ENCODE results near the gene SERPINB6.
"Not testable (repeated sequence)": the region's sequence is repeated elsewhere in the genome, so short reads cannot be mapped to it uniquely, and the experiment has no call there.

The SERPINB6 gene

GRCh38 chr6:2971420-2972218 lies at the start of gene SERPINB6:
SERPINB6 (minus strand) TSS chr6:2971567; CDS start chr6:2959332, 12,235 bp downstream.
- peak; percentile 18 for DNase-seq (ENCODE audit: low read depth)

GRCh38 chr6:3019749-3020320 lies 48.5 kb upstream of the SERPINB6 start:
- DNase-seq (ENCODE audit: low read depth): no peak

- no peak for DNase-seq (ENCODE audit: low read depth)
These were observed 47.7 kb upstream of the SERPINB6 start for GRCh38 chr6:3019065-3019464.

GRCh38 chr6:3017304-3017703 lies 45.9 kb upstream of the SERPINB6 start:
- no peak for DNase-seq (ENCODE audit: low read depth)

GRCh38 chr6:3016473-3017280 lies 45.3 kb upstream of the SERPINB6 start:
- DNase-seq (ENCODE audit: low read depth): no peak

- no peak for DNase-seq (ENCODE audit: low read depth)
These were observed 43.8 kb upstream of the SERPINB6 start for GRCh38 chr6:3015144-3015543.

GRCh38 chr6:3014675-3015066 lies 43.3 kb upstream of the SERPINB6 start:
- DNase-seq (ENCODE audit: low read depth): no peak

GRCh38 chr6:3013901-3014674 lies 42.7 kb upstream of the SERPINB6 start:
- no peak for DNase-seq (ENCODE audit: low read depth)

- DNase-seq (ENCODE audit: low read depth): no peak
These were observed 42.1 kb upstream of the SERPINB6 start for GRCh38 chr6:3013486-3013885.

- DNase-seq (ENCODE audit: low read depth): no peak
These were observed 40.2 kb upstream of the SERPINB6 start for GRCh38 chr6:3011592-3011991.

GRCh38 chr6:3011158-3011557 lies 39.8 kb upstream of the SERPINB6 start:
- DNase-seq (ENCODE audit: low read depth): no peak

GRCh38 chr6:3009930-3010329 lies 38.6 kb upstream of the SERPINB6 start:
- DNase-seq (ENCODE audit: low read depth): no peak

GRCh38 chr6:3008712-3009265 lies 37.4 kb upstream of the SERPINB6 start:
- DNase-seq (ENCODE audit: low read depth): not testable (repeated sequence)

GRCh38 chr6:3007571-3007970 lies 36.2 kb upstream of the SERPINB6 start:
- DNase-seq (ENCODE audit: low read depth): no peak

GRCh38 chr6:3006476-3006875 lies 35.1 kb upstream of the SERPINB6 start:
- no peak for DNase-seq (ENCODE audit: low read depth)

- DNase-seq (ENCODE audit: low read depth): no peak
These were observed 34.5 kb upstream of the SERPINB6 start for GRCh38 chr6:3005874-3006273.

- DNase-seq (ENCODE audit: low read depth): no peak
These were observed 33.7 kb upstream of the SERPINB6 start for GRCh38 chr6:3005077-3005476.

GRCh38 chr6:3003226-3003625 lies 31.9 kb upstream of the SERPINB6 start:
- not testable (repeated sequence) for DNase-seq (ENCODE audit: low read depth)

- DNase-seq (ENCODE audit: low read depth): no peak
These were observed 30.5 kb upstream of the SERPINB6 start for GRCh38 chr6:3001773-3002293.

- DNase-seq (ENCODE audit: low read depth): no peak
These were observed 29.9 kb upstream of the SERPINB6 start for GRCh38 chr6:3001146-3001772.
